WTC11 (cell line): ENCODE results near the gene ITGA8. TPM values are rescaled to one million over a fixed set of nuclear protein-coding genes. Genes with fewer than 3 reads are reported as not detected.

Source experiments
- ATAC-seq: fragments of 200-7000 bp; cut with Tn5 transposase; 2 replicates; pipeline ENCODE4 v1.10.0; 2021; ENCODE audit warnings: mild to moderate bottlenecking, moderate library complexity
- CTCF ChIA-PET: fragments of 300-600 bp; sonication (Branson Sonifier 250); formaldehyde crosslinking; loops from one replicate; lab custom pipeline; 2021; ENCODE audit warnings: antibody characterized with exemption; lab: Charles Lee
- POLR2A ChIA-PET: fragments of 350-600 bp; sonication (Branson Sonifier 250); formaldehyde crosslinking; loops from one replicate; lab custom pipeline; 2021; ENCODE audit warnings: antibody characterized with exemption; lab: Charles Lee
- DNase-seq: peaks from one replicate; pipeline ENCODE4 v3.0.0; 2021; ENCODE audit warnings: low spot score
- H3K27ac Mint-ChIP-seq: 2 replicates; pipeline ENCODE4 v1.8.0; 2021; ENCODE audit warnings: mixed read lengths
- H3K27me3 Mint-ChIP-seq: 2 replicates; pipeline ENCODE4 v1.8.0; 2021; ENCODE audit warnings: low read depth, mild to moderate bottlenecking, moderate library complexity, mixed read lengths
- H3K36me3 Mint-ChIP-seq: 2 replicates; pipeline ENCODE4 v1.8.0; 2021; ENCODE audit warnings: mixed read lengths
- H3K4me1 Mint-ChIP-seq: 2 replicates; pipeline ENCODE4 v1.8.0; 2022; ENCODE audit warnings: mixed read lengths
- H3K4me3 Mint-ChIP-seq: 2 replicates; pipeline ENCODE4 v1.8.0; 2021; ENCODE audit warnings: mild to moderate bottlenecking, moderate library complexity, mixed read lengths
- H3K9me3 Mint-ChIP-seq: 2 replicates; pipeline ENCODE4 v1.8.0; 2021; ENCODE audit warnings: mixed read lengths
- CBFB ChIP-seq: sonication (generic); formaldehyde crosslinking; IDR thresholded peaks from 2 replicates; pipeline ENCODE4 v1.8.1; 2022; ENCODE audit warnings: mild to moderate bottlenecking, low read depth, missing genetic modification reagents
- CDX4 ChIP-seq: fragments of 250-450 bp; sonication (Bioruptor Pico); IDR thresholded peaks from 2 replicates; pipeline ENCODE4 v1.9.0; 2021; ENCODE audit warnings: moderate library complexity, mild to moderate bottlenecking, inconsistent platforms, borderline replicate concordance
- CREB1 ChIP-seq: sonication (generic); formaldehyde crosslinking; IDR thresholded peaks from 2 replicates; pipeline ENCODE4 v1.8.0; 2023; ENCODE audit warnings: mild to moderate bottlenecking, missing genetic modification reagents
- EMX1 ChIP-seq: fragments of 250-450 bp; sonication (Bioruptor Pico); IDR thresholded peaks from 2 replicates; pipeline ENCODE4 v1.8.0; 2021; ENCODE audit warnings: mild to moderate bottlenecking
- ERG ChIP-seq: fragments of 250-450 bp; sonication (Bioruptor Pico); IDR thresholded peaks from 2 replicates; pipeline ENCODE4 v1.8.0; 2021; ENCODE audit warnings: mild to moderate bottlenecking
- FOXJ3 ChIP-seq: sonication (generic); formaldehyde crosslinking; IDR thresholded peaks from 2 replicates; pipeline ENCODE4 v1.9.0; 2021; ENCODE audit warnings: missing genetic modification reagents, mild to moderate bottlenecking, borderline replicate concordance
- FOXP1 ChIP-seq: sonication (generic); formaldehyde crosslinking; IDR thresholded peaks from 2 replicates; pipeline ENCODE4 v1.8.0; 2022; ENCODE audit warnings: missing genetic modification reagents, mild to moderate bottlenecking, moderate library complexity, borderline replicate concordance
- GABPB1 ChIP-seq: sonication (generic); formaldehyde crosslinking; IDR thresholded peaks from 2 replicates; pipeline ENCODE4 v1.8.1; 2023; ENCODE audit warnings: mild to moderate bottlenecking, missing genetic modification reagents
- HMGA2 ChIP-seq: fragments of 250-450 bp; sonication (Bioruptor Pico); IDR thresholded peaks from 2 replicates; pipeline ENCODE4 v1.4.0; 2021; ENCODE audit warnings: mild to moderate bottlenecking, moderate library complexity
- IRF2 ChIP-seq: sonication (generic); formaldehyde crosslinking; IDR thresholded peaks from 2 replicates; pipeline ENCODE4 v1.8.0; 2022; ENCODE audit warnings: low read depth, missing genetic modification reagents, borderline replicate concordance
- KAT7 ChIP-seq: sonication (generic); formaldehyde crosslinking; IDR thresholded peaks from 2 replicates; pipeline ENCODE4 v1.8.1; 2023; ENCODE audit warnings: missing genetic modification reagents, mild to moderate bottlenecking, borderline replicate concordance
- MYBL2 ChIP-seq: sonication (generic); formaldehyde crosslinking; IDR thresholded peaks from 2 replicates; pipeline ENCODE4 v1.8.1; 2023; ENCODE audit warnings: mild to moderate bottlenecking, moderate library complexity, missing genetic modification reagents
- NFATC4 ChIP-seq: fragments of 250-450 bp; sonication (Bioruptor Pico); IDR thresholded peaks from 2 replicates; pipeline ENCODE4 v1.9.0; 2021; ENCODE audit warnings: mild to moderate bottlenecking
- NR3C1 ChIP-seq: sonication (generic); formaldehyde crosslinking; conservative IDR thresholded peaks from 2 replicates; pipeline ENCODE4 v1.8.1; 2023; ENCODE audit warnings: low read depth, mild to moderate bottlenecking, missing genetic modification reagents
- PRRX2 ChIP-seq: fragments of 250-450 bp; sonication (Bioruptor Pico); IDR thresholded peaks from 2 replicates; pipeline ENCODE4 v1.8.0; 2021; ENCODE audit warnings: mild to moderate bottlenecking
- RELA ChIP-seq: sonication (generic); formaldehyde crosslinking; IDR thresholded peaks from 2 replicates; pipeline ENCODE4 v1.8.1; 2022; ENCODE audit warnings: missing genetic modification reagents, mild to moderate bottlenecking, borderline replicate concordance
- STAT6 ChIP-seq: sonication (generic); formaldehyde crosslinking; conservative IDR thresholded peaks from 2 replicates; pipeline ENCODE4 v1.8.1; 2023; ENCODE audit warnings: mild to moderate bottlenecking, low read depth, missing genetic modification reagents, moderate library complexity
- TEAD1 ChIP-seq: sonication (generic); formaldehyde crosslinking; IDR thresholded peaks from 2 replicates; pipeline ENCODE4 v1.8.0; 2022; ENCODE audit warnings: mild to moderate bottlenecking, missing genetic modification reagents
- ZNF263 ChIP-seq: sonication (generic); formaldehyde crosslinking; IDR thresholded peaks from 2 replicates; pipeline ENCODE4 v1.8.1; 2022; ENCODE audit warnings: low read depth, mild to moderate bottlenecking, moderate library complexity, missing genetic modification reagents
- ZNF416 ChIP-seq: fragments of 250-450 bp; sonication (Bioruptor Pico); IDR thresholded peaks from 2 replicates; pipeline ENCODE4 v1.9.0; 2021; ENCODE audit warnings: mild to moderate bottlenecking, inconsistent platforms
- total RNA-seq: library from RNA; stranded (reverse); gene quantifications from 3 replicates; pipeline ENCODE4 v1.2.3, GENCODE V29; 2021
- TF ChIP-seq, protein P1 (sequence below): sonication (generic); formaldehyde crosslinking; IDR thresholded peaks from 2 replicates; pipeline ENCODE4 v1.8.1; 2022; ENCODE audit warnings: missing genetic modification reagents, borderline replicate concordance
- TF ChIP-seq, protein P2 (sequence below): sonication (generic); formaldehyde crosslinking; conservative IDR thresholded peaks from 2 replicates; pipeline ENCODE4 v1.8.1; 2022; ENCODE audit warnings: mild to moderate bottlenecking, missing genetic modification reagents
- TF ChIP-seq, protein P3 (sequence below): fragments of 250-450 bp; sonication (Bioruptor Pico); IDR thresholded peaks from 2 replicates; pipeline ENCODE4 v1.9.0; 2021; ENCODE audit warnings: mild to moderate bottlenecking
- TF ChIP-seq, protein P4 (sequence below): sonication (generic); formaldehyde crosslinking; IDR thresholded peaks from 2 replicates; pipeline ENCODE4 v1.8.0; 2022; ENCODE audit warnings: mild to moderate bottlenecking, missing genetic modification reagents
- TF ChIP-seq, protein P5 (sequence below): sonication (generic); formaldehyde crosslinking; IDR thresholded peaks from 2 replicates; pipeline ENCODE4 v1.8.1; 2022; ENCODE audit warnings: low read depth, missing genetic modification reagents, borderline replicate concordance

ITGA8 gene
- total RNA-seq, 1 experiment from 2014 or later: not detected

GRCh38 chr10:15528859-15529239 lies 190.9 kb downstream of the ITGA8 start:
- ATAC-seq (no peak), DNase-seq (no peak)
- Mint-ChIP-seq H3K27ac (no peak overlapping the region), H3K9me3 (no peaks in the 10 kb centered on the region), H3K36me3 (no peaks in the 10 kb centered on the region), H3K4me1 (0 out of 2 replicates have a peak, but pooled peaks cover 2% of the 10 kb centered on the region), H3K4me3 (no peak overlapping the region), H3K27me3 (no peaks in the 10 kb centered on the region)
- TF ChIP-seq RELA (CRISPR knock-in tag): no peak
- TF ChIP-seq, protein P1, sequence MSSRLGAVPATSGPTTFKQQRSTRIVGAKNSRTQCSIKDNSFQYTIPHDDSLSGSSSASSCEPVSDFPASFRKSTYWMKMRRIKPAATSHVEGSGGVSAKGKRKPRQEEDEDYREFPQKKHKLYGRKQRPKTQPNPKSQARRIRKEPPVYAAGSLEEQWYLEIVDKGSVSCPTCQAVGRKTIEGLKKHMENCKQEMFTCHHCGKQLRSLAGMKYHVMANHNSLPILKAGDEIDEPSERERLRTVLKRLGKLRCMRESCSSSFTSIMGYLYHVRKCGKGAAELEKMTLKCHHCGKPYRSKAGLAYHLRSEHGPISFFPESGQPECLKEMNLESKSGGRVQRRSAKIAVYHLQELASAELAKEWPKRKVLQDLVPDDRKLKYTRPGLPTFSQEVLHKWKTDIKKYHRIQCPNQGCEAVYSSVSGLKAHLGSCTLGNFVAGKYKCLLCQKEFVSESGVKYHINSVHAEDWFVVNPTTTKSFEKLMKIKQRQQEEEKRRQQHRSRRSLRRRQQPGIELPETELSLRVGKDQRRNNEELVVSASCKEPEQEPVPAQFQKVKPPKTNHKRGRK: no peak
- no peak for TF ChIP-seq ZNF416
- no peak for TF ChIP-seq NR3C1
- TF ChIP-seq ERG (CRISPR knock-in tag): no peak
- TF ChIP-seq TEAD1 (CRISPR knock-in tag): no peak
- TF ChIP-seq PRRX2 (CRISPR knock-in tag): no peak
- no peak for TF ChIP-seq FOXJ3 (CRISPR knock-in tag)
- ChIA-PET CTCF (no interaction called here), POLR2A (no interaction called here)

- CTCF ChIA-PET: no interaction called here
- H3K9me3 Mint-ChIP-seq: no peaks in the 10 kb centered on the region
- POLR2A ChIA-PET: no interaction called here
- H3K27me3 Mint-ChIP-seq: no peaks in the 10 kb centered on the region
- H3K36me3 Mint-ChIP-seq: no peaks in the 10 kb centered on the region
- no peak overlapping the region for H3K27ac Mint-ChIP-seq
- H3K4me1 Mint-ChIP-seq: 0 out of 2 replicates have a peak, but pooled peaks cover 3% of the 10 kb centered on the region
- DNase-seq (no peak), ATAC-seq (no peak)
- no peak overlapping the region for H3K4me3 Mint-ChIP-seq
- TF ChIP-seq, protein P2, sequence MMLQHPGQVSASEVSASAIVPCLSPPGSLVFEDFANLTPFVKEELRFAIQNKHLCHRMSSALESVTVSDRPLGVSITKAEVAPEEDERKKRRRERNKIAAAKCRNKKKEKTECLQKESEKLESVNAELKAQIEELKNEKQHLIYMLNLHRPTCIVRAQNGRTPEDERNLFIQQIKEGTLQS (CRISPR knock-in tag): no peak
- TF ChIP-seq FOXP1 (CRISPR knock-in tag): no peak
- no peak for TF ChIP-seq PRRX2 (CRISPR knock-in tag)
- TF ChIP-seq, protein P3, sequence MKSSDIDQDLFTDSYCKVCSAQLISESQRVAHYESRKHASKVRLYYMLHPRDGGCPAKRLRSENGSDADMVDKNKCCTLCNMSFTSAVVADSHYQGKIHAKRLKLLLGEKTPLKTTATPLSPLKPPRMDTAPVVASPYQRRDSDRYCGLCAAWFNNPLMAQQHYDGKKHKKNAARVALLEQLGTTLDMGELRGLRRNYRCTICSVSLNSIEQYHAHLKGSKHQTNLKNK (CRISPR knock-in tag): no peak
- no peak for TF ChIP-seq NFATC4 (CRISPR knock-in tag)
- TF ChIP-seq, protein P4, sequence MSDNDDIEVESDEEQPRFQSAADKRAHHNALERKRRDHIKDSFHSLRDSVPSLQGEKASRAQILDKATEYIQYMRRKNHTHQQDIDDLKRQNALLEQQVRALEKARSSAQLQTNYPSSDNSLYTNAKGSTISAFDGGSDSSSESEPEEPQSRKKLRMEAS (CRISPR knock-in tag): no peak
- TF ChIP-seq KAT7 (CRISPR knock-in tag): no peak
- no peak for TF ChIP-seq STAT6 (CRISPR knock-in tag)
- no peak for TF ChIP-seq CBFB
- TF ChIP-seq GABPB1 (CRISPR knock-in tag): no peak
- TF ChIP-seq CDX4: no peak
- no peak for TF ChIP-seq HMGA2 (CRISPR knock-in tag)
- no peak for TF ChIP-seq EMX1 (CRISPR knock-in tag)
- TF ChIP-seq MYBL2: no peak
- TF ChIP-seq IRF2 (CRISPR knock-in tag): no peak
- TF ChIP-seq, protein P5, sequence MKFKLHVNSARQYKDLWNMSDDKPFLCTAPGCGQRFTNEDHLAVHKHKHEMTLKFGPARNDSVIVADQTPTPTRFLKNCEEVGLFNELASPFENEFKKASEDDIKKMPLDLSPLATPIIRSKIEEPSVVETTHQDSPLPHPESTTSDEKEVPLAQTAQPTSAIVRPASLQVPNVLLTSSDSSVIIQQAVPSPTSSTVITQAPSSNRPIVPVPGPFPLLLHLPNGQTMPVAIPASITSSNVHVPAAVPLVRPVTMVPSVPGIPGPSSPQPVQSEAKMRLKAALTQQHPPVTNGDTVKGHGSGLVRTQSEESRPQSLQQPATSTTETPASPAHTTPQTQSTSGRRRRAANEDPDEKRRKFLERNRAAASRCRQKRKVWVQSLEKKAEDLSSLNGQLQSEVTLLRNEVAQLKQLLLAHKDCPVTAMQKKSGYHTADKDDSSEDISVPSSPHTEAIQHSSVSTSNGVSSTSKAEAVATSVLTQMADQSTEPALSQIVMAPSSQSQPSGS (CRISPR knock-in tag): no peak
- no peak for TF ChIP-seq CREB1 (CRISPR knock-in tag)
- no peak for TF ChIP-seq ZNF263
- no peak for TF ChIP-seq ZNF416
These were observed 193.0 kb downstream of the ITGA8 start for GRCh38 chr10:15526754-15527153.
